Activated naive CD8-positive, alpha-beta T cell (primary cell): ENCODE data around the gene HPCAL1.

Experiments
- H3K27ac Mint-ChIP-seq: one replicate; pipeline ENCODE4 v1.8.0; 2021; ENCODE audit warnings: mixed read lengths
- H3K27me3 Mint-ChIP-seq: one replicate; pipeline ENCODE4 v1.8.0; 2021; ENCODE audit warnings: mixed read lengths
- H3K36me3 Mint-ChIP-seq: one replicate; pipeline ENCODE4 v1.8.0; 2021; ENCODE audit warnings: mixed read lengths
- H3K4me1 Mint-ChIP-seq: one replicate; pipeline ENCODE4 v1.8.0; 2021; ENCODE audit warnings: low read depth, mixed read lengths
- H3K4me3 Mint-ChIP-seq: one replicate; pipeline ENCODE4 v1.8.0; 2021; ENCODE audit warnings: mild to moderate bottlenecking, mixed read lengths
- H3K9me3 Mint-ChIP-seq: one replicate; pipeline ENCODE4 v1.8.0; 2021; ENCODE audit warnings: low read depth, mixed read lengths

The HPCAL1 gene

DNA sequence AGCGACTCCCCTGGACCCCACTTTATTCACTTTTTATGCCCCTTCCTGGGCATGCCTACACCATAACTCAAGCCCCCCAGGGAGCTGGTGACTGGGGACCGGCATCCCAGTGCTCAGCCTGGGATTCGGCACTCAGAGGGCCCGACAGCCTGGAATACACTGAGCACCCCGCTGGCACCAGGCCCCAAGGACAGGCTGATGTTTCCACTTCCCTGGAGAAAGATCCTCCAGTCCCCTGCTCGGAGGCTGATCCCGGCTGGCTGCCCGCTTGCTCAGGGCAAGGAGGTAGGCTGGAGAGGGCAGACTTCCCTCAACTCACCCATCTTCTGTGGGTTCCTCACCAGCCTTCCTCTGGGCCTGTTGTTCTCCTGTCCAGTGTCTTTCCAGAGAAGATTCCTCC lies 108.9 kb downstream of the HPCAL1 start:
- H3K36me3 Mint-ChIP-seq, result no peaks in the 10 kb centered on the region
- no peaks in the 10 kb centered on the region for H3K9me3 Mint-ChIP-seq
- no peaks in the 10 kb centered on the region for H3K27me3 Mint-ChIP-seq
- no peak overlapping the region for H3K27ac Mint-ChIP-seq
- no peak overlapping the region for H3K4me3 Mint-ChIP-seq
- H3K4me1 Mint-ChIP-seq, result peaks cover 35% of the 10 kb centered on the region

- H3K4me1 Mint-ChIP-seq, result peaks cover 29% of the 10 kb centered on the region
- no peaks in the 10 kb centered on the region for H3K27me3 Mint-ChIP-seq
- H3K36me3 Mint-ChIP-seq, result no peaks in the 10 kb centered on the region
- H3K27ac Mint-ChIP-seq, result no peak overlapping the region
- no peaks in the 10 kb centered on the region for H3K9me3 Mint-ChIP-seq
- H3K4me3 Mint-ChIP-seq, result no peak overlapping the region
Measured at GRCh38 chr2:10412380-10412779, 109.7 kb downstream of the HPCAL1 start.

GRCh38 chr2:10413503-10413902 lies 110.8 kb downstream of the HPCAL1 start:
- Mint-ChIP-seq H3K27me3 (no peaks in the 10 kb centered on the region), H3K4me1 (peaks cover 24% of the 10 kb centered on the region), H3K9me3 (no peaks in the 10 kb centered on the region), H3K4me3 (no peak overlapping the region), H3K27ac (no peak overlapping the region), H3K36me3 (no peaks in the 10 kb centered on the region)

DNA sequence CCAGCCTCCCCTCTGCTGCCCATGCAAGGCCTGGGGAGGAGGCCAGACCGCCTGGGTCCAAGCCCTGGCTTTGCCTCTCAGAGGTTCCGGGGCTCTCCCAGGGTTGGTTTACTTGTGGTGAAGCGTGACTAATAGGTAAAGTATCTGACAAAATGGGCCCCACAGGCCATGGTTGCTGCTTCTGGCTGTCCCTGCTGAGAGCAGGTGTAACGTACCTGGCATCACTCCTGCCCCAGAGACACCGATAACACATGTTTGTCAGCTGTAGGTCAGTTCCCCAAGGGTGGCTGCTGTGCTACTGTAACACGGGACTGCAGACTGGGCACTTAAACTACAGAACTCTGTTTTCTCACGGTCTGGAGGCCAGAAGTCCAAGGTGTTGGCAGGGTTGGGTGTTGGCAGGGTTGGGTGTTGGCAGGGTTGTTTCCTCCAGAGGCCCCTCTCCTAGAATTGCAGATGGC lies 111.3 kb downstream of the HPCAL1 start:
- no peak overlapping the region for H3K27ac Mint-ChIP-seq
- H3K36me3 Mint-ChIP-seq, result no peaks in the 10 kb centered on the region
- H3K27me3 Mint-ChIP-seq, result no peaks in the 10 kb centered on the region

GRCh38 chr2:10414591-10414990 lies 111.9 kb downstream of the HPCAL1 start:
- H3K27ac Mint-ChIP-seq, result no peak overlapping the region

More for the DNA sequence above, 111.3 kb downstream of the HPCAL1 start:
- no peak overlapping the region for H3K4me3 Mint-ChIP-seq
- H3K4me1 Mint-ChIP-seq, result peaks cover 20% of the 10 kb centered on the region
- H3K9me3 Mint-ChIP-seq, result no peaks in the 10 kb centered on the region

DNA sequence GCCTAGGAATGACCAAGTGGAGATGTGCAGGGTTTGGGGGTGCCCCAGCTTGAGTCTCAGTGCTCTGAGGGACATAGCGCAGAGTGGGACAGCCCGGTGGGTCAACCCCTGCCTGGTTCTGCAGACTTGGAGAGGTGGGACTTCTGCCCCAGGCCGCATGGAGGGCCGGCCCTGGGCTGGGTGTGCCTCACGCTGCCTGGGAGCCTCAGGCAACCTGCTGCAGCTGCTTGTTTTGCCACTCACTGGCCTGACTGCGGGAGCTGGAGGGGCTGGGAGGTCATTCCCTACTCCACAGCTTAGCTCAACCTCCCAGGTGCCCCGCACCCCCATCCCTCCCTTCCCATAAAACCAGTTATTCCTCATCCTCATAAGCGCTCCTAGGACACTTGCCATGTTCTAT lies 112.3 kb downstream of the HPCAL1 start:
- no peak overlapping the region for H3K27ac Mint-ChIP-seq
- H3K4me3 Mint-ChIP-seq, result no peak overlapping the region
- H3K27me3 Mint-ChIP-seq, result no peaks in the 10 kb centered on the region
- peaks cover 17% of the 10 kb centered on the region for H3K4me1 Mint-ChIP-seq
- H3K9me3 Mint-ChIP-seq, result no peaks in the 10 kb centered on the region
- peaks cover 2% of the 10 kb centered on the region for H3K36me3 Mint-ChIP-seq

More at GRCh38 chr2:10414591-10414990, 111.9 kb downstream of the HPCAL1 start:
- Mint-ChIP-seq H3K9me3 (no peaks in the 10 kb centered on the region), H3K4me3 (no peak overlapping the region), H3K27me3 (no peaks in the 10 kb centered on the region), H3K4me1 (peaks cover 17% of the 10 kb centered on the region), H3K36me3 (peaks cover 2% of the 10 kb centered on the region)

DNA sequence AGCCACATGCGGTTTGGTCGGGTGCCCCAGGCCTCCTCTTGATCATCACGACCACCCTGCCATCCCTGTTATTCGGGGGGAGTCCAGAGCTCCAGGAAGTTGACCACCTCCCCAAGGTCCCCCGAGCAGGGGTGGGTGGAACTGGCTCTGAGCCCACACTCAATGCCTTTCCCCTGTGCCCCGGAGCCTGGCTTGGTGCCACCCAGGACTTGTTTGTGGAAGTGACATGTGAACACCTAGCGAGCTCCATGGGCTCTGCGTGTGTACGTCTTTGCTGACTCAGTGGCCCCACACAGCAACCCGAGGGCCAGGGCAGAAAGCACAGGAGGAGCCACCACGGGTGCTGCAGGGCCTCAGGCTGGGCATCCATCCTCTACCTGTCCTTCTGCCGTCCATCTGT lies 112.9 kb downstream of the HPCAL1 start:
- no peak overlapping the region for H3K4me3 Mint-ChIP-seq
- peaks cover 2% of the 10 kb centered on the region for H3K36me3 Mint-ChIP-seq
- no peak overlapping the region for H3K27ac Mint-ChIP-seq
- peaks cover 14% of the 10 kb centered on the region for H3K4me1 Mint-ChIP-seq
- no peaks in the 10 kb centered on the region for H3K27me3 Mint-ChIP-seq
- no peaks in the 10 kb centered on the region for H3K9me3 Mint-ChIP-seq

GRCh38 chr2:10417551-10418335 lies 115.0 kb downstream of the HPCAL1 start:
- Mint-ChIP-seq H3K4me3 (no peak overlapping the region), H3K9me3 (no peaks in the 10 kb centered on the region), H3K4me1 (peaks cover 14% of the 10 kb centered on the region), H3K27me3 (no peaks in the 10 kb centered on the region), H3K36me3 (peaks cover 2% of the 10 kb centered on the region), H3K27ac (no peak overlapping the region)

DNA sequence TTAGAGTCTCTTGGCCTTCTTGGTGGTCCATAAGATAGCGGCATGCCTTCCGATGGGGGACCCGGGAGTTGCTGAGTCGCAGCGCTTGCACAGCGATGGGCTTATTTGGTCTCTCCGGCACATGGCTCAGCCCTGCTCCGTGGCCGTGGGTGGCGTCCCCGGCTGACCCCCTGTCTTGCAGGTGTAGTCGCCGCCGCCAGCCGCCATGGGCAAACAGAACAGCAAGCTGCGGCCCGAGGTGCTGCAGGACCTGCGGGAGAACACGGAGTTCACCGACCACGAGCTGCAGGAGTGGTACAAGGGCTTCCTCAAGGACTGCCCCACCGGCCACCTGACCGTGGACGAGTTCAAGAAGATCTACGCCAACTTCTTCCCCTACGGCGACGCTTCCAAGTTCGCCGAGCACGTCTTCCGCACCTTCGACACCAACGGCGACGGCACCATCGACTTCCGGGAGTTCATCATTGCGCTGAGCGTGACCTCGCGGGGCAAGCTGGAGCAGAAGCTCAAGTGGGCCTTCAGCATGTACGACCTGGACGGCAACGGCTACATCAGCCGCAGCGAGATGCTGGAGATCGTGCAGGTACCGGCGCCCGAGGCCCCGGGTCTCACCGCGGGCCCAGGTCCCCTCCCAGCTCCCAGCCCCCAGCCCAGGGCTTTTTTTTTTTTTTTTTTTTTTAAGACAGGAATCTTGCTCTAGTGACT lies 117.0 kb downstream of the HPCAL1 start:
- no peak overlapping the region for H3K4me3 Mint-ChIP-seq
- no peak overlapping the region for H3K27ac Mint-ChIP-seq
- peaks cover 12% of the 10 kb centered on the region for H3K4me1 Mint-ChIP-seq
- no peaks in the 10 kb centered on the region for H3K27me3 Mint-ChIP-seq
- no peaks in the 10 kb centered on the region for H3K9me3 Mint-ChIP-seq
- H3K36me3 Mint-ChIP-seq, result peaks cover 2% of the 10 kb centered on the region

DNA sequence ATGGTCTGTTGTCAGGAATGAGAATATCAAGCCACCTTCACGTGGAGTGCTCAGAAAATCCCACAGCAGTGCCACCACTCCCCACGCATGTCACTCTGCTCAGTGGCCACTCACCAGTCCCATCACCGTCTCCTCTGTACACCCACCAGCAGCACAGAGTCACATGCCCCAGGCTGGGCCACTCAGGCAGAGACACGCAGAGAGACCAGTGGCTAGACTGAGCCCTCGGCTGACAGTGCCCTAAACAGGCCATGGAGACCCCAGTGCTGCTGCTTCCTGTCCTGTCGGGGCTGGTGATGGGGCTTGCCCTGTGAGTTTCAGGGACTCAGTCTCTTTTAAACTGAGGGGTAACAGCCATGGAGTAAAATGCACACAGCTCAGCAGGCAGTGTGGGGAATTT lies 119.5 kb downstream of the HPCAL1 start:
- H3K4me1 Mint-ChIP-seq, result peaks cover 9% of the 10 kb centered on the region
- H3K27me3 Mint-ChIP-seq, result no peaks in the 10 kb centered on the region
- H3K4me3 Mint-ChIP-seq, result no peak overlapping the region
- H3K27ac Mint-ChIP-seq, result no peak overlapping the region
- no peaks in the 10 kb centered on the region for H3K9me3 Mint-ChIP-seq
- H3K36me3 Mint-ChIP-seq, result peaks cover 2% of the 10 kb centered on the region

- no peak overlapping the region for H3K27ac Mint-ChIP-seq
- peaks cover 5% of the 10 kb centered on the region for H3K36me3 Mint-ChIP-seq
- H3K4me3 Mint-ChIP-seq, result no peak overlapping the region
- no peaks in the 10 kb centered on the region for H3K27me3 Mint-ChIP-seq
- peaks cover 4% of the 10 kb centered on the region for H3K4me1 Mint-ChIP-seq
- no peaks in the 10 kb centered on the region for H3K9me3 Mint-ChIP-seq
Measured at GRCh38 chr2:10422732-10423399, 120.2 kb downstream of the HPCAL1 start.

DNA sequence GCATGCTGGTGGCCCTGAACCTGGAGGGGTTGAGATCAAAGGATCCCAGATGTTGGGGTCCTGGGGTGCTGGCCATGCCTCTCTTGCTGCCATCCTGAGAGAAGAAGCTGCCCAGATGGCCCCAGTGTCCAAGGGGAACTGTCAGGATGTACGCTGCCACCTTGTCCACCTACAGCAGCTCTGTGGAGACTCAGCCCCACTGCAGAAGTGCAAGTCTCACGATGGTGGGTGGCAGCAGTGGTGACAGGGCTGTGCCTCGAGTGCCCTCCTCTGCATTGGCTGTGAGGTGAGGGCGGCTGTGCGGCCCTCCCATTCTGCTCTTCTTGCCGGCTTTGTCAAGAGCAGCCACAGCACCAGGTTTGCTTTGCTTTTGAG lies 120.7 kb downstream of the HPCAL1 start:
- Mint-ChIP-seq H3K4me3 (no peak overlapping the region), H3K27me3 (no peaks in the 10 kb centered on the region), H3K9me3 (no peaks in the 10 kb centered on the region), H3K36me3 (peaks cover 5% of the 10 kb centered on the region), H3K4me1 (peaks cover 3% of the 10 kb centered on the region), H3K27ac (no peak overlapping the region)

DNA sequence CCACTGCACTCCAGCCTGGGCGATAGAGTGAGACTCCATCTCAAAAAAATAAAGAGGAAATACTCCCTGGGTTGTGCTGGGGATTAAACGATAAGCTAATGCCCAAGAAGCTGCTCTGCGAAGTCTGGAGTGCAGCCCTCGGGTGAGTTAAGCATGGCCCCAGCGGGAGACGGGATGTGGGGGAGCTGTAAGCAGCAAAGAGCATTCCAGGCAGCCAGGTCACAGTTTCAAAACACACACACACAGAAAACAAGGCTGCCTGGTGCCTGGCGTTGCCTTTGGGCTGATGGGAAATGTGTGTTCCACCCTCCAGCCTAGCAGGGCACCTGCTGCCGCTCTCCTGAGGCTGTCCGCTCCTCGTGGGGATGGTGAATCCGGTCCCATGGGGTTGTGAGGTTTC lies 121.3 kb downstream of the HPCAL1 start:
- H3K27ac Mint-ChIP-seq, result no peak overlapping the region
- H3K27me3 Mint-ChIP-seq, result no peaks in the 10 kb centered on the region
- no peaks in the 10 kb centered on the region for H3K9me3 Mint-ChIP-seq
- no peaks in the 10 kb centered on the region for H3K4me1 Mint-ChIP-seq
- no peak overlapping the region for H3K4me3 Mint-ChIP-seq
- peaks cover 5% of the 10 kb centered on the region for H3K36me3 Mint-ChIP-seq

GRCh38 chr2:10424916-10425505 lies 122.3 kb downstream of the HPCAL1 start:
- Mint-ChIP-seq H3K27ac (no peak overlapping the region), H3K27me3 (no peaks in the 10 kb centered on the region), H3K4me3 (no peak overlapping the region), H3K36me3 (peaks cover 2% of the 10 kb centered on the region), H3K9me3 (no peaks in the 10 kb centered on the region), H3K4me1 (no peaks in the 10 kb centered on the region)

DNA sequence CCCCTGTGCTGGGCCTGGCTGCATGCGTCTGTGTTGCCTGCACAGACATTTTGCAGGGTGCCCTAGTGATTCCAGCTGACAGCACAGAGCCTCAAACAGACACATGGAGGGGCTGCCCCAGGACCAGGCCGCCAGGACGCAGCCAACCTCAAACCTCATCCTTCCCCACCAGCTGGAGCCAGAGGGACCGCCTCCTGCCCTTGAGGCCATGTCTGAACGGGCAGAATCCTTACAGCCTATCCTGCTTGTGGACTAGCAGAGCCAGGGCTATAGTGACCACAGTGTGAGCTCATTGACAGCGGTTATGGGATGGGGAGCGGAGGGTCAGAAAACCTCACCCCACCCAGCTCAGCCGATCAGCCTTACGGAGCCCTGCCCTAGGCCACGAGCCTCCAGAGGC lies 123.0 kb downstream of the HPCAL1 start:
- Mint-ChIP-seq H3K27me3 (no peaks in the 10 kb centered on the region), H3K9me3 (no peaks in the 10 kb centered on the region), H3K36me3 (peaks cover 2% of the 10 kb centered on the region), H3K27ac (no peak overlapping the region), H3K4me1 (no peaks in the 10 kb centered on the region), H3K4me3 (no peak overlapping the region)
